ENCODE measurements around the gene GALNT6.
"Not testable (repeated sequence)": the region's sequence is repeated elsewhere in the genome, so short reads cannot be mapped to it uniquely, and the experiment has no call there.

Gene GALNT6

GRCh38 chr12:51318846-51319599, 72.2 kb downstream of the GALNT6 start:
- no peak overlapping the region for H3K9ac ChIP-seq (ENCODE audit: low read length)
- H3K79me2 ChIP-seq (ENCODE audit: insufficient read depth, low read length): no peaks in the 10 kb centered on the region
- peaks cover 6% of the 10 kb centered on the region; the same call in 1 of the 2 replicates for H3K27me3 ChIP-seq (ENCODE audit: insufficient read depth, low read length)
- no peak for TF ChIP-seq CTCF (IDR thresholded peaks at IDR 0.05; ENCODE audit: low read length)
- TF ChIP-seq EZH2 (IDR thresholded peaks at IDR 0.05; ENCODE audit: borderline replicate concordance, low read length): no peak
- no peaks in the 10 kb centered on the region for H3K9me2 ChIP-seq (ENCODE audit: low read depth, low read length)
- no peaks in the 10 kb centered on the region for H3F3A ChIP-seq (ENCODE audit: insufficient read depth, low read length)
- H3K27ac ChIP-seq (ENCODE audit: low read depth, low read length, poor library complexity, severe bottlenecking): no peak overlapping the region
- no peak overlapping the region for H3K4me2 ChIP-seq (ENCODE audit: low read length)
- no peak overlapping the region for H3K4me3 ChIP-seq (ENCODE audit: low read depth, low read length, poor library complexity, severe bottlenecking)
- H4K20me1 ChIP-seq (ENCODE audit: insufficient read depth, low read length): no peaks in the 10 kb centered on the region
- H2AFZ ChIP-seq (ENCODE audit: low read length): no peak overlapping the region
- H3K4me1 ChIP-seq (ENCODE audit: insufficient read depth, low read length, severe bottlenecking): peaks cover 7% of the 10 kb centered on the region
- H3K36me3 ChIP-seq (ENCODE audit: insufficient read depth, low read length): no peaks in the 10 kb centered on the region
- no peaks in the 10 kb centered on the region for H3K9me3 ChIP-seq (ENCODE audit: low read length)

- not testable (repeated sequence) for H3K4me3 ChIP-seq (ENCODE audit: low read depth, low read length, poor library complexity, severe bottlenecking); H3K79me2 ChIP-seq (ENCODE audit: insufficient read depth, low read length); H3K27ac ChIP-seq (ENCODE audit: low read depth, low read length, poor library complexity, severe bottlenecking); H4K20me1 ChIP-seq (ENCODE audit: insufficient read depth, low read length); H3K9ac ChIP-seq (ENCODE audit: low read length); H3K4me1 ChIP-seq (ENCODE audit: insufficient read depth, low read length, severe bottlenecking); H2AFZ ChIP-seq (ENCODE audit: low read length); H3F3A ChIP-seq (ENCODE audit: insufficient read depth, low read length); H3K9me3 ChIP-seq (ENCODE audit: low read length); H3K4me2 ChIP-seq (ENCODE audit: low read length); H3K27me3 ChIP-seq (ENCODE audit: insufficient read depth, low read length); H3K9me2 ChIP-seq (ENCODE audit: low read depth, low read length); H3K36me3 ChIP-seq (ENCODE audit: insufficient read depth, low read length)
Observed at GRCh38 chr12:51318057-51318806, 73.0 kb downstream of the GALNT6 start.

- Histone ChIP-seq H3K4me1 (ENCODE audit: insufficient read depth, low read length, severe bottlenecking) (no peaks in the 10 kb centered on the region), H4K20me1 (ENCODE audit: insufficient read depth, low read length) (no peaks in the 10 kb centered on the region), H3K79me2 (ENCODE audit: insufficient read depth, low read length) (no peaks in the 10 kb centered on the region), H3K9me2 (ENCODE audit: low read depth, low read length) (no peaks in the 10 kb centered on the region), H3F3A (ENCODE audit: insufficient read depth, low read length) (no peaks in the 10 kb centered on the region), H3K9me3 (ENCODE audit: low read length) (no peaks in the 10 kb centered on the region), H3K4me2 (ENCODE audit: low read length) (no peak overlapping the region), H2AFZ (ENCODE audit: low read length) (no peak overlapping the region), H3K27ac (ENCODE audit: low read depth, low read length, poor library complexity, severe bottlenecking) (no peak overlapping the region), H3K36me3 (ENCODE audit: insufficient read depth, low read length) (no peaks in the 10 kb centered on the region), H3K27me3 (ENCODE audit: insufficient read depth, low read length) (0 out of 2 replicates have a peak, but pooled peaks cover 3% of the 10 kb centered on the region), H3K9ac (ENCODE audit: low read length) (no peak overlapping the region), H3K4me3 (ENCODE audit: low read depth, low read length, poor library complexity, severe bottlenecking) (no peak overlapping the region)
- no peak for TF ChIP-seq EZH2 (IDR thresholded peaks at IDR 0.05; ENCODE audit: borderline replicate concordance, low read length)
- no peak for TF ChIP-seq CTCF (IDR thresholded peaks at IDR 0.05; ENCODE audit: low read length)
Observed at GRCh38 chr12:51311389-51311788, 79.8 kb downstream of the GALNT6 start.

Data from OCI-LY1 (cell line).